GM18526 (cell line): ENCODE measurements around the gene FAT3.

Source experiments
- POLR2A ChIP-seq: IDR thresholded peaks from 3 replicates; pipeline ENCODE4 v1.6.1; 2011; ENCODE audit not compliant: insufficient read length; ENCODE audit errors: extremely low read depth

The FAT3 gene

GRCh38 chr11:92224054-92224406 is 588 bp upstream of the FAT3 start:
- TF ChIP-seq POLR2A = no peak

DNA sequence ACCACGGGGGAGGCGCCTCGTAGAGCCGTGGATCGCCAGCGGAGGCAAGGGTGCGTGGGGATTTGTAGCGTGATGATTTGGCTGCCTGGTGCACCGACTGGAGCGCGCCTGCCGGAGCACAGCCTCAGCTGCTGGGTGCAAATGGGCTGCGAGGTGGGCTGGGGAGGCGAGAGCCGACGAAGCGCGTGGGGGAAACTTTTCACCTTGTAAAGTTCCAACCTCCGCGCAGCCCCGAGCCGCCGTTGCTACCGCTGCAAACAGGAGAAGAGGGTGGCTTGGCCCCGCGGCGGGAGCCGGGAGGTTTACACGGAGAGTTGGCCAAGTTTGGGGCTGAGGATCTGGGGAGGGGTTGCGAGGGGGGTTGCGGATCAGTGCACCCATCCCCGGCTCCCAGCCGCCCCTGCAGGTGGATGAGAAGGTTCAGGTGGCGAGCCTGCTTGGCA is 528 bp downstream of the FAT3 start:
- TF ChIP-seq POLR2A = no peak

DNA sequence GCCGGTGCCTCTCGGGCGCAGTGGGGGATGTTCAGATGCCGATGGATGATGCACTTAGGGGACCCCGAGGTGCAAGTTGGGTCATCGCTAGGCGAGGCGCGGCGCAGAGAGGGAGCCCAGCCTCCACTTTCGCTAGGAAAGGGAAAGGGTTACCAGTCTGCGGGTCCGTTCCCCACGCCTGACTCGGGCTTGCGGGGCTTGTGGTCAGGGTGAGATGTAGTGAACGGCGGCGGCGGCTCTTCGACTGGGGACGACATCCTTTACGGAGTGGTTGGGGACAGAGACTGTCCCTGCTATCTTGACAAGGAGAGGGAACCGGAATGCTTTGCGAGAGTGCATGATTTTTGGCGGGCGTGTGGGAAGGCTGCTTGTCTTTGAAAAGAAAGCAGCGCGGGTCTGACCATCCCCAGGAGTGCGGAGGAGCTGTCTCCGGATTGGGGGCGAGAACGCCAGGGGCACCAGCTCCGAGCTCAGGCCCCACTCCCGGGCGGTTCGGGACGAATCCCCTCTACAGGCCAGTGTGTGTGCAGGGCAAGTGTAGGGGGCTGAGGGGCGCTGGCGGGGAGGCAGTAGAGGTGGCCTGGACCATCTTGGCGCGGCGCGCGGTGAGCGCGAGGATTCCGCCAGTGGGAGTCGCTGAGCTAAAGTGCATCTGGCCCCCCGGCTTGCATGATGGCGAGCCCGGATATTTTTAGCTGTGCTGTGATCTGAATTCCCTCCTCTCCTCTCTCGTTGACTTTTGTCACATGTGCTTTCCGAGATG is 1.1 kb downstream of the FAT3 start:
- TF ChIP-seq POLR2A = no peak

DNA sequence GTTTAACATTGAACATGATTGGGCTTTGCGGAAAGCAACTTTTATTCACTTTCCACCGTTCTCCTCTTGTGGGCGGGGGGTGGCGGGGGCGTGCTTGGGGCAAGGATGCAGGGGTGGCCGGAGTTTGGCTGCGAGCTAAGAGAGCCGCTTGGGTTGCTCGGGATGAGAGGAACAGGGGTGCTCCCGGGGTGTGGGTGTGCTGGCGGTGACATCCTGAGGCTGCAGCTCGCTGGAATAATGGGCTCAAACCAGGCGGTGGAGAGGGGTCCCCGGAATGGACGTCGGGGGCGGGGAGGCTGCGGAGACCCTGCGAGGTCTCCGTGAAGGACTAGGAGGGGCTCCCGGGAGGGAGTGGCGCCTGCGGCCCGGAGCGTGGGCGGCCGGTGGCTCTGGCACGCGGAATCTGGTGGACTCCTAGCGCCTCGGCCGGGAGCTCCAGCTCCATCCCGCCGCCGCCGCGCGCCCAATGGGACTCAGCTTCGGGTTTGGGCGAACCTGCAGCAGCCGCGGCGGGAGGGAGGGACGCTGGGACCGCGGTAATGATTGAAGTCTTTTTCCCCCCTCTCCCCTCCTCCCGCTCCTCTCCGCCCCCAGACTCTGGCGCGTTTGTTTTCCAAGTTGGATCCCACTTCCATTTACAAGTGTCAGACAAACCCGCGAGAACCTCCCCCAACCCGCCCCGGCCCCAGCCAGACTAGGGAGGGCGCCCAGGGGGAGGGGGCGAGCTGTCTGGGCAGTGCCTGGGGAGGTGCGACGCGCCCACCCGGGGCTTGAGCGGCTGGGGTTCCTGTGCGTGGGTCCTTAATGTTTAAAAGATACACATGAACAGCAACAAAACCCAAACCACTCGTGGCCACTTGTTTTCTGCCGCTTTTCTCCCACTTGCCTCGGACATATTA is 2.0 kb downstream of the FAT3 start:
- no peak for TF ChIP-seq POLR2A

- no peak for TF ChIP-seq POLR2A
These were observed 2.7 kb downstream of the FAT3 start for GRCh38 chr11:92227230-92227814.

DNA sequence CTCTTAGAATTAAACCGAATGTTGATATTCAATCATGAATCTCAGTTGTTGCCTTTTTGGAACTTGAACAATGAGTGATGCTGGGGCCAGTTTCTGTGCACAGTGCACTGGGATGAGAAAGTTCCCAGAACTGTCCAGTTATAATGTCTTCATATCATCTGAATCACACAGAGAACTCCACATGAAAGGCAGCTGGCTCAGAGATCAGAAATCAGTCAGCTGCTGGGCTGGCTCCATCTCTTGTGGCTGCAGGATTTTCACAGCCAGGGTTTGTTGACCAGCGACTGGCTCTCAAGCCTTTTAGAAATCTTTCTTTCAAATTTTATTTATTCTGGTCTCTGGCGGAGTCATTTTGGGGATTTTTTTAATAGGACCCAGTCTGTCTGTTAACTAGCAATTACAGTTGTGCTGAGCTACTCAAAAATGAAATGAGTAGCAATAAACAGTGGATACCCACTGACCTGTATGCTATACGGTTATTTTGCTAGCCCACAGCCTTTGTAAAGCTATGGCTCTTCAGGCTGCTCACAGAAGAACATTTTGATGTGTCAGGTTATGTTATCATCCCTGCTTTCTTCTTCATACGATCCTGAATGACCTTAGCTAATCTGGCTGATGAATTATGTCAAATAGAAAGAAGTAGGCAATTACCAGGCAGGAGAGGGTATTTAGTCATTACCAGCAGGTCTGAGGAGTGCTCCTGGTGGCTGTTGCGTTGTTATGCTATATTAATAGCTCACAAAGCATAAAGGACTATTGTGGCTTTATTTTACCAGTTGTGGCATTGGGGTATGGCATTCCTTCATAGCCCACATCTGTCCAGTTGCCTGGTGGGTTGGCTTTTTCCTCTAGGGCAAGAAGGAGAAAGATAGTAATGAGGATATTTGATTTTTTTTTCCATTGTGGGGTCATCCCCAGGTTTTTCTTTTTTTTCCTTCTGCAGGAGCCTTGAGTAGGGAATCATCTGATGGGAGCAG is 3.6 kb downstream of the FAT3 start:
- no peak for TF ChIP-seq POLR2A

- no peak for TF ChIP-seq POLR2A
These were observed 12.2 kb downstream of the FAT3 start for GRCh38 chr11:92236856-92237255.

DNA sequence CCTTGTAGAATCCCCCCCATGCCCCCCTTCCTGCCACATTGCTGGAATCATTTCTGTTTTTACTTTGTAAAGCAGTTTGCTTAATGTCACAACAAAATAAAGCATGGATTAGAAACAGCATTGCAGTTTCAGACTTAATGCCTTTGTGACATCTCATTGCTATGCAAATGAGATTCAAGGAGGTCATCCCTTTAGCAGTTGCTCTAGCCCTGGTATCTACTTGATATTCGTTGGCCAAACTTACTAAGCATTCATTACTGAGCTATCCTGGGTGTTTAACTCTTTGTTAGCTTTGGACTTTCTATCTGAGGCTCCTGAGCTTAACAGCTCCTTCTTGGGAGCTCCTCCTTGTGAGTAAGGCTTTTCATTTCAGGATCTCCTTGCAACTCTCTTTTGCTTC is 16.3 kb downstream of the FAT3 start:
- no peak for TF ChIP-seq POLR2A

DNA sequence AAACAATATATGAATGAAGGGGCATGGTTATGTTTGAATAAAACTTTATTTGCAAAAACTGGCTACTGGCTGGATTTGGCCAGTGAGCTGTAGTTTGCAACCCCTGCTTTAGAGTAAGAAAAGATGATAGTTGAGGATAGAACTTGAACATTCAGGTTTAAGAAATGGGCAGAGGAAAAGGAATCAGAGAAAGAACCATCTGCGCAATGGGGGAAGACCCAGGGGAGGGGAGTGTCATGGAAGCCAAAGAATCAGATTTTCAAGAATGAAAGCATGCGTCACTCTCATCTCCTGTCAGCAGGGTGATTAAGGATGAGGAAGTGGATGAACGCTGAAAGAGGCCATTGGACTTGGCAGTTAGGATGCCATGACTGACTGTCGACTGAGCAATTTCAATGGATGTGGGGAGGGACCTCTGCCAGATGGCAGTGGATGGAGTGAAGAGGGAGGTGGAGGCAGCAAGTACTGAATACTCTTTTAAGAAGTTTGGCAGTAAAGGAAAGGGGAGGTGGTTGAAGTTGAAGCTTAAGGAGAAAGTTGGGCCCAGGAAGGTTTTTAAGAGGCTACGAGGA is 21.2 kb downstream of the FAT3 start:
- TF ChIP-seq POLR2A = no peak

- TF ChIP-seq POLR2A = no peak
These were observed 22.0 kb downstream of the FAT3 start for GRCh38 chr11:92246630-92247029.

- TF ChIP-seq POLR2A = no peak
These were observed 24.6 kb downstream of the FAT3 start for GRCh38 chr11:92249156-92249753.

DNA sequence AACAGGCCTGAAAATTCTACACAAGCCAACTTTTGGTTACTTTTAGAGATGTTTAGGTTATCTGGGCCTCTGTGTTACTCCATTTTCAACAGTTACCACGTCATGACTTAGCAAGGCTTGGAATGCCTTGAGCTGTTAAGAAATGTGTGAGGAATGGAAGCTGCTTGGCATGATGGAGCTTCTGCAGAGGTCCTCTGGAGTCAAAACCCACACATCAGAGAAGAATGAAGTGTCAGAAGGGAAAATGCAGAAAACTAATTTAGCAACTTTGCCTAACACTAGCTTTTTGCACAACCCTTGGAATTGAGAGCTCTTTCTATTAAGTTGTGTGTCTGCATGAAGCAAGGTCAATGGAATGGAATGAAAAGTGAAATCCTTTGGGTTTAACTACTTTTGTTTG is 27.4 kb downstream of the FAT3 start:
- no peak for TF ChIP-seq POLR2A

- TF ChIP-seq POLR2A = no peak
These were observed 28.8 kb downstream of the FAT3 start for GRCh38 chr11:92253421-92253820.

DNA sequence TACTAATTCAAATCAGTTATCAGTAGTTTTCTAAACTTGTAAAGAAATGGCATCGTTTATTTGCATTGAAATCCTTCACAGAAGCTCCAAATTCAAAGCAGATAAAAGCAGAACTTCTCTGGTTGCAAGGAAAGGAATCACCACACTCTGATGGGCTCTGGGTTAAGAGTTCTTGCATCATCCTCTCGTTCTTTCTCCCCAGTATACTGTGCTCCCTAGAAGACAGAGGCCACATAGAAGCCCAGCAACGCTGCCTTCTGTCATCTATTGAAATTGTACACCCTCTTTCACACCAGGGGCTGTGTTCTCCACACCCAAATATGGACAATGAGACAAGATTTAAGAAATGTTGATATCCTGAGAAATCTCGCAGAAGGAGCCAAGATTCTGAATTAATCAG is 29.3 kb downstream of the FAT3 start:
- TF ChIP-seq POLR2A = no peak
